Kidney glomerular epithelial cell (primary cell): ENCODE measurements around the gene PNPLA3.
A peak's percentile ranks its signal among the peaks of the same experiment; 100 is the strongest.

Experiments
- DNase-seq: peaks from one replicate; lab custom pipeline; 2025; lab: John Stamatoyannopoulos, UW

PNPLA3 gene

DNA sequence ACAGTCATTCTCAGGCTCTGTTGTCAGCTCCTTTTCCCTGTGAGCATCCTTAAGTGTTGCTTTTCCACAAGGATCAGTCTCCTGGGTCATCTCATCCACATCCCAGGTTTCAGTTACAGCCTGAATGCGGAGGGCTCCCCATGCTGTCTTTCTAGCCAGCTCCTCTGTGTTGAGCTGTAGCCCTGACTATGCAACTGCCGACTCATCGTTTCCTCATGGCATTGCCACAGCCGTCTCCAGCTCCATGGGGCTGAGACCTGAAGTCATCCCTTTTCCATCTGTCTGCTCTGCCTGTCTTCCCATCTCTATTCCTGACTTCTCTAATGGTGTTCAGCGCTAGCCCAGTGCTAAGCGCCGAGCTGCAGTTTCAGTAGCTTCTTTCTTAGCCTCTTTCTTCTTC, 43.5 kb downstream of the PNPLA3 start:
- no peak for DNase-seq

DNA sequence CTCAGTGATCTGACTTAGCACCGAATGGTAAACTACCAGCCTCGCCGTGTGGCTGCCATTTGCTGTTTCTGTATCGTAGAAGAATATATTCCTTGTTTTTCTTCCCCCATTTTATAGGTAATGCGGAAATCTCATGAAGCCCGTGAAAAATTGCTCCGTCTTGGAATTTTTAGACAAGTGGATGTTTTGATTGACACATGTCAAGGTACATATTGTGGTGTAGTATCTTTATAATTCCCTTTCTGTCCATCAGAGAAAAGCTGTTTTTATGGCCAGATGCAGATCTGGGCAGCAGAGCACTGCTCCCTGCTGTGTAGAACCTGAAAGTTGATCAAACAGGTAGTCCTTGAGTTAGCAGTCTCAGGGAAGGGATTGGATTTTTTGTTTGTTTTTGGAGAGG, 45.0 kb downstream of the PNPLA3 start:
- no peak for DNase-seq

DNA sequence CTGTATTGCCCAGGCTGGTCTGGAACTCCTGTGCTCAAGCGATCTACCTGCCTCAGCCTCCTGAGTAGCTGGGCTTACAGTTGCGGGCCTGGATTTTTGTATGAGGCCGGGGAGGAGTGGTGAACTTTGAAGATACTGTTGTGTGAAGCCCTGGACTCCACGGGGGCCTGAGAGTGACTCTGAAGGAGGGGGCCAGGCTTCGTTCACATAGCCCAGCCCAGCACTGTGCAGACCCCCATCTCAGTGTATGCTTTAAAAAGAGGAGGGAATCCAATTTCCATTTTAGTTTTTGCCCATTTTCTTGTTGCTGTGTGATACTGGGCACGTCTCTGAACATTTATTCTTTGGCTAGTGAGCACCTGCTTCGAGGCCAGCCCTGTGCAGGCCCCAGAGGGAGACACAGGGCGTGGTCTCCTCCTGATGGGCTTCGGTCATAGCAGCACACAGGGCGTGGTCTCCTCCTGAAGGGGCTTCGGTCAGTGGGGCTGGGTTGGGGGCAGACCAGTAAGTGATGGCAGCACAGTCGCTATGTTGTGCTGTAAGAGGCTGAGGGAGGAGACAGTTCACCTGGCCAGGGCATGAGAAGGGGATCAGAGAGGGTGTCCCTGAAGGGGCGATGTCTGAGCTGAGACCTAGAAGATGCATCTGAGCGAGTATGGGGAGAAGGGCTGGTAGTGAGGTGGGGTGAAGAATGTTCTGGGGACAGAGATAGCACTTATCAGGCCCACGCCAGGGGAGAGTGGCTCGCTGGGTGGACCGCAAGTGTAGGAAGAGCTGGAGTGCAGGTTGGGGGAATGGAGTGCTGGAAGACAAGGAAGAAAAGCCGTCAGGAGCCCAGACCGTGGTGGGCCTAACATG, 45.6 kb downstream of the PNPLA3 start:
- DNase-seq, result no peak

DNA sequence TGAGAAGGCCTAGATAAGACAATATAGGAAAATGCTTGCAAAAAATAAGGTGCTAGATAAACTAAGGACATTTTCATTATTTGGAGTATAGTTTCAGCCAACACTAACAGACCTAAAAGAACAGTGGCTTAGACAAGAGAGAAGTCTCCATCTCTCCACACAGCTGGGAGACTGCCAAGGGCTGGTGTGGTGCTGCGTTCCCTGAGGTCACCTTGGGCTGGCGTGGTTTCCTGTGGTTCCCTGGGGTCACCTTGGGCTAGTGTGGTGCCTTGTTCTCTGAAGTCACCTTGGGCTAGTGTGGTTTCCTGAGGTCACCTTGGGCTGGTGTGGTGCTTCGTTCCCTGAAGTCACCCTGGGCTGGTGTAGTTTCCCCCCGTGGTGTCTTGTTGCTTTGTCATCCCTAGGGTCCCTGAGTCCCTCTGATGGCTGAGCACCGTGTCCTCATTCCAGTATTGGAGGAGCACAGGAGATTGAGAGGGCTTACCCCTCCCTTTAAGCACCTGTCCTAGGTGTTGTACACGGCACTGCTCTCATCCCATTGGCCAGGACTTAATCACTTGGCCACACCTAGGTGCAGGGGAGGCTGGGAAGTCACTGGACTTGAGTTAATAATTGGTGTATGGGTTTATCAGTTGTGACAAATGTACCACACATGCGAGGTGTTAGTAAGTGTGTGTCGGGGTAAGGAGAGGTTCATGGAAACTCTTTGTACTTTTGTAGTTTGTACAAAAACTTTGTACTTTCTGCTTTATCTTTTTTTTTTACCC, 46.6 kb downstream of the PNPLA3 start:
- no peak for DNase-seq

DNA sequence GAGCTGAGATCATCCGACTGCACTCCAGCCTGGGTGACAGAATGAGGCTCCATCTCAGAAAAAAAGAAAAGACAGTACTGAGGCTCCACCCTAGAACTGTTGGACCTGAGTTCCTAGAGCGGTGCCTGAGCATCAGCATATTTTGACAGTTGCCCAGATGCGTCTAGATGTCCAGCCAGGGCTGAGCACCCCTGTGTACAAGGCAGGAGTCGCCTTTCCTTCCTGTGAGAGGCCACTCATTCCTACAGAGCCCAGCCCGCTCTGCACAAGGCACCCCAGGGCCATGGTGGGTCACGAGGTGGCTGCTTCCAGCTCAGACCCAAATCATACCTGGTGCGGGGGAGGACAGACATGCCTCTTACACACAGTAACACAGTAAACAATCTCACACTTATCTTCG, 47.5 kb downstream of the PNPLA3 start:
- no peak for DNase-seq

DNA sequence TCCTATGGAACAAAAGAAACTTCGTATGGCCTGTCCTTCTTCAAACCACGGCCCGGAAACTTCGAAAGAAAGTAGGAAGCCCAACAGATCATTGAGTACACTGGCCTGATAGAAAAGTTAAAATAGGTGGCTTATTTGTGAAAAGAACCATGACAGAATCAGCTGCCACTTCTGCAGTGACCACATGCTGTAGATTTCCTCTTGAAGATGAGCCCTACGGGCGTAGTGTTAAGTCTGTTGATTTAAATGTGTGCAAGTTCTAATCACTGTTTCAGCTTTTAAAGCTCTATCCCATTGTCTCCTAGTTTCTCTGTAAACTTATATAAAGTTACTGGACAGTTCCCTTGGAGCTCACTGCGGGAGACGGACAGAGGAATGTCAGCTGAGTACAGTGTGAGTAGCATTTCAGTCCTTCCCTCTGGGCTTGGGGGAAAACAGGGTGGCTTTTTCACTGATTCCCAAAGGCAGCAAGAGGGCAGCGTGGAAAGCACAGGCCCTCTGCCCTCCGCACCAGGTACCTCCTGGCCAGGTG, 49.4 kb downstream of the PNPLA3 start:
- DNase-seq, result no peak

DNA sequence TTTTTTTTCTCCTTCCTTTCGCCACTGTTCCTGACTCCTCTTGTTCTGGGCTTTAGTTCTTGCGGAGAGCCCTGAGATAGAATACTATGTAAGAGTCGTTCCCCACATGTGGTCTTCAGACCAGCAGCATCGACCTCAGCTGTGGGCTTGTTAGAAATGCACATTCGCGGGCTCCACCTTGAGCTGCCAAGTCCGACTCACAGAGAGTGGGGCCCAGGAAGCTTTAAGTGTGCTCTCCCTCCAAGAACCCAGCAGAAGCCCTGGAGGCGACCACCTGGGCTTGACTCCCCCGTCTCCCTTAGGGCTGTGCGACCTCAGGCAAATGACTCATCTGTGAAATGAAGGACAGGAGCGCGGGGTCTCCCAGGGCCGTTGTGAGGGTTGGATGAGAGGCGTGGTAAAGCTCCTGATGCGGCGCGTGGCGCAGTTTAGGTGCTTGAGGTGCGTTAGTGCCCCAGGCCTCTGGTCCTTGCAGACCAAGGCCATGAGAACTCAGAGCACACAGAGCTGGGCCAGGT, 50.5 kb downstream of the PNPLA3 start:
- no peak for DNase-seq

DNA sequence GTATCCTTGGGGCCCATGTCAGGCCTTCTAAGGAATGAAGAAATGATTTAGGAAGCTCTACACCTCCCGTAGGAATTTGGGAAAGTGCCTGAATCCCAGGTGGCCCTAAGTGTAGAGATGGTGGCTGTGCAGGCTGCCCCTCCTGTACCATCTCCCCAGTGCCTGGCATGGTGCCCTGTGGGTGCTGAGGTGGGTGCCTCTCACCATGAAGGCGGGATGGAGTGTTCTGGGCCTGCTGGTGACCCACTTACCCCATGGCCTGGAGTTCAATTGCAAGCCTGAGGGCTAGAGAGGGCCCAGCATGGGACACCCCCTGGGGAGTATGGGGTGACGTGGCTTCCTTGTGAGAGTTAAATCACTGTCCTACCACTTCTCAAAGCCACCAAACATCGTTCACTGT, 51.4 kb downstream of the PNPLA3 start:
- DNase-seq, result no peak

DNA sequence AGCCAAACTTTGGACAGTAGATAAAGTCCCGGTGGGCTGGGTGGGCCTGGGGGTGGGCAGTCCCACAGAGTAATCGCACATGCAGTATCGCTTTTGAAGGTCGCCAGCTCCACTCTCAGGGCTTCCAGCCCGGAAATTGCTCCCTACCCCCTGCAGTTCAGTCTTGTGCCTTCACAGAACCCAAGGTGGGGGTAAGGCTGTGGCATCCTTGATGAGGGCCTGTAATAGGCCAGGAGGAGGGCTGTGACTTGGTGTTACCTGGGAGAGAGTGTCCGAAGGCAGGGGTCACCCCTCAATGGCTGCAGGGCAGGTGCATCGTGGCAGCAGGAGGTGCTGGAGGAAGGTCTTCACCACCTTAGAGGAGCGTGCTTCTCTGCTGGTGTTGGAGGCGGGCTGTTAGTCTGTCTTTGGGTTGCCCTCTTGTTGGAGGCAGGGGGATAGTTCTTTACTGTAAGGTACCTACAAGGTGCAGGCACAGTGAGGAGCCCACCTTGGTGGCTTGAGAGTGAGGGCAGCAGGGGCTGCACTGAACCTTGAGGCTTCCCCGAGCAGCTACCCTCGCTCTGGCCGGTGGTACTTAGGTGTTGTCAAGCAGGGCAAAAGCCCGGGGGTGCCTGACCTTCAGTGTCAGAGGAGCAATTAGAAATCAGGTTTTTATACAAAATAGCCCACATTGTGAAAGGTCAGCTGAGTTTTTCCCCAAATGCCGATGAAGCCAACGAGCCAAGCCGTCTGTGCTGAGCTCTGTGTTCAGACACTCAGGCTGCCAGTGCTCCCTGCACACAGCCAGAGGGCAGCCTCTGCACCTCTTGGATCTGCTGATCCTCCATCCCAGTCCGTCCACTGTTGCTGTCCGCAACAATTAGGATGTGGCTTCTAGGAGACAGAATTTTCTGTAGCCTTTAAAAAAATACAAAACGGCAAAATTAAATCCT, 53.5 kb downstream of the PNPLA3 start:
- no peak for DNase-seq

DNA sequence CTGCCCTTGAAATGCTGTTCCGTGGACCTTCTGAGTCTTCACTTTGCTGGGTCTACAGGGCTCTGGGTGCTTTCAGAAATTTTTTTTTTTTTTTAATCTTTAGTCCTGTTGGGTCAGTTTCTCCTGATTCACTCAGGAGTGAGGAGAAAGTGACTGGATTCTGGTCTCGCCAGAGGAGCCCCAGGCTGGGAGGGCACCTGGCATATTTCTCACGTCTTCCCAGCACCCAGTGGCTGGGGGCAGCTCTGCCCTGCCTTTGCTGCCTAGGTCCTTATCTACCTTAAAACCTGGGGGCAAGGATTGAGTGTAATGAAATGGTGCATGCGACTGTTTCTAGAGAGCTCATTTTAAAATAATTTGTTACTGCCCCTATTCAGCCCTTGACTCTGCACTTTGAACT, 55.0 kb downstream of the PNPLA3 start:
- DNase-seq, result no peak

DNA sequence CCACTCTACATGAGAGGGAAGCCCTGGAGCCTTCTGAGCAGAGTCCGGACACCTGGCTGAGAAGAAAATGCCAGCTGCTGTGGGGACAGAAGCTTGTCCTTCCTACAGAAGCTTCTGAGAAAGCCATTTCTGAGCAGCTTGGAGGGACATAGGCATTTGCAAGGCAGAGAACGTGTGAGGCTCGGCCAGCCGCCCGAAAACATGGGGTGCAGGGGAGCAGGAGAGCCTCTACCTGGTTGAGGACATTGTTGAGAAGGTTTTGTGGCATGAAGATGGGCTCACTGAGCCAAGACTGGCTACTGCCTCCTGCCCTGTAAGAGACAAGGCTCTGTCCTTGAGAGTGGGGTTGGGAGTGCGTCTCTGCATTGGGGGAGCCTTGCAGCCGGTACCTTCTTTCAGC, 57.0 kb downstream of the PNPLA3 start:
- no peak for DNase-seq

DNA sequence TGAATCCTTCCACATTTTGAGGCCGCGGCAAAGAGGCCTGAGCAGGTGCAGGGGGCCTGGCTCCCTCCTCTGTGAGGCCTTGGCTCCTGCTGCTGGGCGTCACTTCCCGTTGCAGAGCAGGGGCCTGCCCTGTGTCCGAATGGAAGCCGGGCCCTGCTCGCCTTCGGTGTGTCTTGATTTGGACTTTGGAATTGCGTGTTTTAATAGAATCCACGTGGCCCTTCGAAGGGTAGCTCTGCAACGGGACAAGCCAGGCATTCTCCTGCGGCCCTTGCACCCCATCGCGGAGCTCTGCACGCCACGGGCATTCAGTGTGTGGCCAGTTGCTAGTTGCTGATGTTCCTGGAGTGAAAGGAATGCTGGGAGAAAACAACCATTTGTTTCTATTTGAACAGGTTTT, 57.4 kb downstream of the PNPLA3 start:
- no peak for DNase-seq

DNA sequence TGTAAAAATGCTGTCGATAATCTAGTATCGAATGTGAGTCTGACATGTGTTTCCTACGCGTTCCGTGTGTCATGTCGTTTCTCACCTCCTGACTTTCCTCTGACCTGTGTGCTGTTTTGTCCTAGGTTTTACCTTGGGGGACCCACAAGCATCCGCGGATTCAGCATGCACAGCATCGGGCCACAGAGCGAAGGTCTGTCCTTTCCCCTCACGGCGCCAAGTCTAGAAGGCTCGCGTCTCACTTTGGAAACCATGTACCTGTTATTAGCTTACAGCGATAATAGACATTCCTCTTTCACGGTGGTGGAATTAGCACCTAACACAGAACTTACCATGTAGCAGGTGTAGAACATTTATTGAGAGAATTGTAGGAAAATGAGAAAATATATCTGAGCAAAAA, 60.2 kb downstream of the PNPLA3 start:
- no peak for DNase-seq

DNA sequence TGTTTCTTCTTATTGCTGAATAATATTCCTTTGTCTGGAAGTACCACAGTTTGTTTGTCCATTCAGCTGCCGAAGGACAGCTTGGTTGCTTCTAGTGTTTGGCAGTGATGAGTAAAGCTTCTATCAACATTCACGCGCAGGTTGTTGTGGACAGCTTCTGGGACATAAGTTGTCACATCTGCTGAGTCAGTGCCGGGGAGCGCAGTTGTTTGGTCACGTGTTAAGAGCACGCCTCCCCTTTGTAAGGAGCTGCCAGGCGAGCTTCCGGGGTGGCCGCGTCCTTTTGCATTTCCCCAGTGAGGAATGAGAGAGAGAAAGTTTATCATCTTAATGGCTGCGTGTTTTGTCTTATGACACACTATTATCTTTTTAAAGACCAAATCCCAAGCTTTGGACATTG, 61.9 kb downstream of the PNPLA3 start:
- DNase-seq, result no peak

DNA sequence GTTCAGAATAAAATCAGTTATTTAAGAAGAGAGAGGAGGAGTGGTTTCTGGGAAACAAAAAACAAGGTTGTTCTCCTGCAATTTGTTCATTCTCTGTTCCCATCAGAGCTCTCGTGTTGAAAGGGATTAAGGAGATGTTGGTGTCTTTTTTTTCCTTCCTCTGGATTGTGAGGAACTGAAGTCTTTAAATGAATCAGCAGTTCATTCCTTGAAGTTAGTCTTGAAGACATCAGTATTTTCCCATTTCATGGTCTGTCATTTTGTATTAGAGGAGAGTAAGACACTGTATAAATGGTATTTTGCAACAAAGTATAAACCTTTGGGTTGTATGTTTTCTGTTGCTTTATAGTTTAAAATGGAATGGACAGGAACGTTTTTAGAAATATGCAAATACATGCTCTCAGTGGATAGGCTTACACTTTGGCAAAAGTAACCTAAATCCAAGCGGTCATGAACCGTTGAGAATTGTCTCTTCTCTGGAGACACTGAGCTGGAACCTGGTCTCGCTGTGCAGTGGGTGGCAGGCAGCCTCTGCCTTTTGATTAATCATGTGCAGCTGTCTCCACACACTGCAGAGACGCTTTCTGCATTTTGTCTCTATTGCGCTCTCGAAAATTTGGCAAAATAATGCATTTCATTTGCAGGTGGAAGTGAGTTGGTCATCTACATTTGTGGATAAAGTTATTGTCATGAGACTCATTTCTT, 64.7 kb downstream of the PNPLA3 start:
- DNase-seq, result no peak

DNA sequence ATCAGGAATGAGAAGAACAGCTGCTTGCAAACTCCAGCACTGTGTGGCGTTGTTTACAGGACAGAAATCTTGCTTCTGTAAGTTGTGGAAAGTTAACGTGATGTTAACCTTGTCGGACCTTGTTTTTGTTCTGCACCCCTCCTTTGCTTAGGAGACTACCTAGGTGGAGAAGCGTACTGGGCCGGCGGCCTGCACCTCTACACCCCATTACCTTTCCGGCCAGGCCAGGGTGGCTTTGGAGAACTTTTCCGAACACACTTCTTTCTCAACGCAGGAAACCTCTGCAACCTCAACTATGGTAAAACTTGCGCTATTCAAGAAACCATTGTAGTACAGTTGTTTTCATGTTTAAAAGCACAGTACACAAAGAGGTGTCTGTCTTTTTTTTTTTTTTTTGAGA, 65.4 kb downstream of the PNPLA3 start:
- no peak for DNase-seq

DNA sequence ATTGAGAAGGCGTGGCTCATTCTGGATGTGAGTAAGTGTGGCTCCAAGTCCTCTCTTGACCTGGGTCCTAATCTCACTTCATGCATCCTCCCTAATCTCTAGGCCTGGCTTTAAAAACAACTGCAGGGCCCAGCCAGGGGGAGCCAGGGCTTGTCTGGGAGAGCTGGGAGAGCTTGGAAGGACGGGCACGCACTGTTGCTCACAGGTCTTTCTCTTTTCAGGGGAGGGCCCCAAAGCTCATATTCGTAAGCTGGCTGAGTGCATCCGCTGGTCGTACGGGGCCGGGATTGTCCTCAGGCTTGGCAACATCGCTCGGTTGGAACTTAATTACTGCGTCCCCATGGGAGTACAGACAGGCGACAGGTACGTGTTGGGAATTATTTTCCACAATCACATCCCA, 66.4 kb downstream of the PNPLA3 start:
- DNase-seq, result no peak

DNA sequence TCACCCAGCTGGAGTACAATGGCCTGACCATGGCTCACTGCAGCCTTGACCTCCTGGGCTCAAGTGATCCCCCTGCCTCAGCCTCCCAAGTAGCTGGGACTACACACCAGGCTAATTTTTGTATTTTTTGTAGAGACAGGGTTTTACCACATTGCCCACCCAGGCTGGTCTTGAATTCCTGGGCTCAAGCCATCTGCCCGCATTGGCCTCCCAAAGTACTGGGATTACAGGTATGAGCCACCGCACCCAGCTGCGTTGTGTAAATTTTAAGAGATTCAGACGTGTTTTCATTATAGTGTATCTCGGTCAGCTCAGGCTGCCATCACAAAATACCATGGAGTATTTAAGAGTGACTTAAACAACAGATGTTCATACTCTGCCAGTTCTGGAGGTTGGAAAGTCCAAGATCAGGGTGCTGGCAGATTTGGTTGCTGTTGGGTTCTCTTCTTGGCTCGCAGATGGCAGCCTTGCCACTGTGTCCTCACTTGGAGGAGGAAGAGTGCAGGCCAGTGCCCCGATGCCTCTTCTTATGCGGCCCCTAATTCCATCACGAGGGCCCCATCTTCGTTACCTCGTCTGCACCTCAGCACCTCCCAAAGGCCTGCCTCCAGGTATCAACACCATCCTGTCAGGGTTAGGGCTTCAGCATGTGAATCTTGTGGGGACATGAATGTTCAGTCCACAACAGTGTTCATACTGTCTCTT, 67.9 kb downstream of the PNPLA3 start:
- no peak for DNase-seq

DNA sequence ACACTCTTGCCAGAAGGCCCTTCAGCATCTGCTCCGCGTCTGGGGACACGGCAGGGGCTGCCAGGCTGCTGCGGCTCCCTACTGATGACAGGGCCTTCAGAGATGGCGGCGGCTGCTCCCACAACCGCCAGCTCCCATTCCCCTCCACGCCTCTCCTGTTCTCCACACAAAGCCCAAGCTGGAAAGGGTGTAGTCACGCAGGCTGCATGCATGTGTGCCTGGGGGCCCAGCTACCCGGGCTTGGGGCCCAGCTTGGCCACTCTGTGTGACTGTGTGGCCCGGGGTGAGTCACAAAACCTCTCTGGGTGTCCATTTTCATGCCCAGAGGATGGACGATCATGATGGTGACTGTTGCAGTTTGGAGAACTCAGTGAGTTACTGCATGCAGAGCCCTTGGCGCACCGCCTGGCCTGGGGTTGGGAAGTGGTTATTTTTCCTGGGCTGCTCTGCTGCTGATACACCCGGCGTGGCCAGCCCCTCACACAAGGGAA, 68.8 kb downstream of the PNPLA3 start:
- no peak for DNase-seq

DNA sequence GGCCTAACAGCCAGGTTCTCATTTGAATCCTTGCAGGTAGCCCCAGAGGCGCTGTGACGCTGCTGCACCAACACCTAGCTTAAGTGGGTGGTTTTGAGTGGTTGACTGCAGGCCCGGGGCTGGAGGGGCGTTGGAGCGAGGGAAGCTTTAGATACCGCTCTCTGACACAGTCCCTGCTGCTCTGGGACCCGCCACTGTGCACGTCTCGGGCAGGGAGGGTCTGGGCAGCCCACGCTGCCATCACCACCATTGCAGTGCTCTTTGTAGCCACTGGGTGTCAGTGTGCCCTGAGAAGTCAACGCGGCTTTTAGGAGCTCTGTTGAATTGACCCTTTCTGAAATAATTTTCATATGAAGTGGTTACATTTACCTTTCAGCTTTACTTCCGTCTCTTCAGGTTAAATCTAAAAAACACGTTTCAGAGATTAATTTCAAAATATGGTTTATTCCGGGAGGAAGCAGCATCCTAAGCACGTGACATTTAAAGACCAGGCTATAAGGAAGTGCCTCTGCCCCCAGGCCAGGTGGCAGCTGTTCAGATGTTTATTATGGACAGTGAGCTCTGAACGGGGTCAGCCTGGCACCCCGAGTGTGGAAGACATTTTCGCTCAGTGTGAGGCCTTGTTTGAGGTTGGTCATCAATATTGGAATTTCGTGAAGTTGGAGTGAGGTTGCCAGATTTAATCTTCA, 69.6 kb downstream of the PNPLA3 start:
- peak; percentile 29 for DNase-seq
